ENCODE data around the gene BIRC2. TPM values are rescaled to one million over a fixed set of nuclear protein-coding genes. Genes with fewer than 3 reads are reported as not detected.

Gene BIRC2
- polyA plus RNA-seq, 1 of the 3 experiments (the other 2 are of a cell fraction), result 20.1 TPM

GRCh38 chr11:102319544-102319943 lies 27.5 kb upstream of the BIRC2 start:
- Histone ChIP-seq H2AFZ (ENCODE audit: low read depth) (no peak overlapping the region), H3K9me2 (no peaks in the 10 kb centered on the region), H3K4me2 (no peak overlapping the region), H3K4me3 (ENCODE audit: low read depth in 2 of 2, low read length in 1 of 2) (no peak overlapping the region), H3K27me3 (ENCODE audit: insufficient read depth) (no peaks in the 10 kb centered on the region), H4K20me1 (ENCODE audit: insufficient read depth) (no peaks in the 10 kb centered on the region), H3K4me1 (ENCODE audit: control insufficient read depth in 1 of 2, insufficient read depth in 2 of 2, low read depth in 1 of 2, low read length in 1 of 2) (peaks cover 8 to 22% of the 10 kb centered on the region in 2 experiments; a peak in 3 of 4 replicates), H3K9me3 (no peaks in the 10 kb centered on the region), H3K9ac (no peak overlapping the region), H3K36me3 (replicated peaks in 1 of 2; ENCODE audit: control insufficient read depth in 1 of 2, insufficient read depth in 2 of 2, low read length in 1 of 2) (no peaks in the 10 kb centered on the region), H3F3A (replicated peaks; ENCODE audit: insufficient read depth) (peaks cover 39% of the 10 kb centered on the region), H3K27ac (ENCODE audit: low read depth in 2 of 2, low read length in 1 of 2) (no peak overlapping the region), H3K79me2 (ENCODE audit: insufficient read depth) (peaks cover 3% of the 10 kb centered on the region; the same call in 1 of the 2 replicates)
- ChIA-PET POLR2A (no interaction called here), CTCF (interaction anchor here (1.5 to 2.0 kb wide), 2 partner anchors 22 to 25 kb away, joined by 5 to 11 read pairs; no protein-coding TSS in a partner anchor)
- no peak for TF ChIP-seq IRF3 (IDR thresholded peaks at IDR 0.05; ENCODE audit: low read depth, low read length)
- TF ChIP-seq RFX5 (IDR thresholded peaks at IDR 0.05; ENCODE audit: low read length), result no peak
- TF ChIP-seq EZH2phosphoT487 (IDR thresholded peaks at IDR 0.05; ENCODE audit: borderline replicate concordance, low read depth), result no peak
- no peak for TF ChIP-seq REST (IDR thresholded peaks at IDR 0.05; ENCODE audit: low read depth, low read length)
- TF ChIP-seq CHD2 (IDR thresholded peaks at IDR 0.05; ENCODE audit: low read length, partially characterized antibody), result no peak
- TF ChIP-seq ZBTB33 (IDR thresholded peaks at IDR 0.05; ENCODE audit: borderline replicate concordance, low read depth), result no peak
- no peak for TF ChIP-seq FOXM1 (IDR thresholded peaks at IDR 0.05; ENCODE audit: low read depth)
- DNase-seq, result no peak
- 81% methylated on average over 2 of the region's 2 CpGs for WGBS (ENCODE audit: low lambda C conversion rate)

- H3K4me1 ChIP-seq (ENCODE audit: control insufficient read depth in 1 of 2, insufficient read depth in 2 of 2, low read depth in 1 of 2, low read length in 1 of 2), result peaks cover 8 to 22% of the 10 kb centered on the region in 2 experiments; a peak in 3 of 4 replicates
- no peak for DNase-seq
- H3K9ac ChIP-seq, result no peak overlapping the region
- POLR2A ChIA-PET, result no interaction called here
- no peaks in the 10 kb centered on the region for H3K9me3 ChIP-seq
- H3K27me3 ChIP-seq (ENCODE audit: insufficient read depth), result no peaks in the 10 kb centered on the region
- CTCF ChIA-PET, result interaction anchor here (2.0 kb wide), 1 partner anchor 21 kb away, joined by 11 read pairs; no protein-coding TSS in a partner anchor
- peaks cover 3% of the 10 kb centered on the region; the same call in 1 of the 2 replicates for H3K79me2 ChIP-seq (ENCODE audit: insufficient read depth)
- H3K4me2 ChIP-seq, result no peak overlapping the region
- H3K27ac ChIP-seq (ENCODE audit: low read depth in 2 of 2, low read length in 1 of 2), result no peak overlapping the region
- no peak overlapping the region for H3K4me3 ChIP-seq (ENCODE audit: low read depth in 2 of 2, low read length in 1 of 2)
- no peaks in the 10 kb centered on the region for H4K20me1 ChIP-seq (ENCODE audit: insufficient read depth)
- no peaks in the 10 kb centered on the region for H3K9me2 ChIP-seq
- no peaks in the 10 kb centered on the region for H3K36me3 ChIP-seq (replicated peaks in 1 of 2; ENCODE audit: control insufficient read depth in 1 of 2, insufficient read depth in 2 of 2, low read length in 1 of 2)
- peaks cover 40% of the 10 kb centered on the region for H3F3A ChIP-seq (replicated peaks; ENCODE audit: insufficient read depth)
- H2AFZ ChIP-seq (ENCODE audit: low read depth), result peak overlapping the region; percentile 22; the same call in 1 of the 2 replicates
- no peak for TF ChIP-seq FOSL2 (IDR thresholded peaks at IDR 0.05; ENCODE audit: borderline replicate concordance, low read depth)
- no peak for TF ChIP-seq PBX3 (IDR thresholded peaks at IDR 0.05)
- TF ChIP-seq GABPA (IDR thresholded peaks at IDR 0.05; ENCODE audit: low read depth), result no peak
- TF ChIP-seq GATA2 (CRISPR knock-in tag; IDR thresholded peaks at IDR 0.05), result no peak
- no peak for TF ChIP-seq ELF1 (IDR thresholded peaks at IDR 0.05)
- TF ChIP-seq TEAD4 (IDR thresholded peaks at IDR 0.05; ENCODE audit: borderline replicate concordance, insufficient read depth), result no peak
- no peak for TF ChIP-seq RXRA (IDR thresholded peaks at IDR 0.05; ENCODE audit: borderline replicate concordance, low read depth)
- no peak for TF ChIP-seq TAF1 (IDR thresholded peaks at IDR 0.05; ENCODE audit: borderline replicate concordance, low read depth, low read length)
- no peak for TF ChIP-seq POLR2AphosphoS5 (IDR thresholded peaks at IDR 0.05; ENCODE audit: low read depth, low read length)
- TF ChIP-seq USF2 (IDR thresholded peaks at IDR 0.05; ENCODE audit: borderline replicate concordance, low read depth, low read length), result no peak
- TF ChIP-seq MXI1 (IDR thresholded peaks at IDR 0.05; ENCODE audit: low read depth, low read length), result no peak
- no peak for TF ChIP-seq EZH2phosphoT487 (IDR thresholded peaks at IDR 0.05; ENCODE audit: borderline replicate concordance, low read depth)
- TF ChIP-seq RCOR1 (IDR thresholded peaks at IDR 0.05; ENCODE audit: low read length), result no peak
Observed at GRCh38 chr11:102320188-102320587, 26.8 kb upstream of the BIRC2 start.
